ENCODE results near the gene DYRK3. TPM values are rescaled to one million over a fixed set of nuclear protein-coding genes. Genes with fewer than 3 reads are reported as not detected.

DYRK3 gene
- total RNA-seq, 1 donor from 2014 or later: 14.8 TPM

DNA sequence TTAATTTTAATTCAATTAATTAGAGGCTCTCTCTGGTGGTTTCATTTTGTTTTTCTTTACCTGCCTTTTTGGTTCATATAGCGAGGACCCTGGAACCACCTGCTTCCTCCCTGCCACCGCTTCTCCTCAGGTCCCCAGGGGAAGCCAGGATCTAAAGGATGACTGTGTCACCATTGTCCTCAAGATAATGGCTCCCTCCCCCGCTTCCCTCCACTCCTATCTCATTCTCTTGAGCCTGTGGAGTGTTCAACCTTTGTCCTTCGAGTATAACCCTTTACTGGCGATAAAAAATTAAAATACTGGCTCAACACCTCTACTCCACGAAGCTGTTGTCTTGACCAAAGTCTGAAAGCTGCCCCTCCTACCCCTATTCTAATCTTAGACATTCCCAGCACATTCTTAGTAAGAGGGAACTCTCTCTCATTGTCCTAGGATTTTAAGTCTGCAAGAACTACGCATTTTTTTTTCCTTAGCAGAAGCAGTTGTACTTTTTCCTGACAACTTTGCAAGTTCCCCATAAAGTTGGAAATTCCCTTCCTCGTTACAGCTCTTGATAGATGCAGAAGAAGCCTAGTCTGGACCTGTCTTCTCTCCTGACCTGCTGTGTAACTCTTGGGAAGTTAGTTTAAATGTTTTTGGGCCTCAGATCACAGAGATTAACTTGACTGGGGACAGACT lies 36.8 kb downstream of the DYRK3 start:
- no peaks in the 10 kb centered on the region for H3K36me3 ChIP-seq (ENCODE audit: control insufficient read depth, insufficient read depth, low read length)
- no peak overlapping the region for H3K4me3 ChIP-seq (ENCODE audit: low read depth, low read length)
- TF ChIP-seq, protein P1, sequence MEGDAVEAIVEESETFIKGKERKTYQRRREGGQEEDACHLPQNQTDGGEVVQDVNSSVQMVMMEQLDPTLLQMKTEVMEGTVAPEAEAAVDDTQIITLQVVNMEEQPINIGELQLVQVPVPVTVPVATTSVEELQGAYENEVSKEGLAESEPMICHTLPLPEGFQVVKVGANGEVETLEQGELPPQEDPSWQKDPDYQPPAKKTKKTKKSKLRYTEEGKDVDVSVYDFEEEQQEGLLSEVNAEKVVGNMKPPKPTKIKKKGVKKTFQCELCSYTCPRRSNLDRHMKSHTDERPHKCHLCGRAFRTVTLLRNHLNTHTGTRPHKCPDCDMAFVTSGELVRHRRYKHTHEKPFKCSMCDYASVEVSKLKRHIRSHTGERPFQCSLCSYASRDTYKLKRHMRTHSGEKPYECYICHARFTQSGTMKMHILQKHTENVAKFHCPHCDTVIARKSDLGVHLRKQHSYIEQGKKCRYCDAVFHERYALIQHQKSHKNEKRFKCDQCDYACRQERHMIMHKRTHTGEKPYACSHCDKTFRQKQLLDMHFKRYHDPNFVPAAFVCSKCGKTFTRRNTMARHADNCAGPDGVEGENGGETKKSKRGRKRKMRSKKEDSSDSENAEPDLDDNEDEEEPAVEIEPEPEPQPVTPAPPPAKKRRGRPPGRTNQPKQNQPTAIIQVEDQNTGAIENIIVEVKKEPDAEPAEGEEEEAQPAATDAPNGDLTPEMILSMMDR (IDR thresholded peaks at IDR 0.05; ENCODE audit: insufficient read depth, low read length, poor library complexity, severe bottlenecking): no peak
- no peaks in the 10 kb centered on the region for H3K27me3 ChIP-seq (ENCODE audit: control insufficient read depth, insufficient read depth, low read length)
- no peak for DNase-seq (ENCODE audit: low read depth)

DNA sequence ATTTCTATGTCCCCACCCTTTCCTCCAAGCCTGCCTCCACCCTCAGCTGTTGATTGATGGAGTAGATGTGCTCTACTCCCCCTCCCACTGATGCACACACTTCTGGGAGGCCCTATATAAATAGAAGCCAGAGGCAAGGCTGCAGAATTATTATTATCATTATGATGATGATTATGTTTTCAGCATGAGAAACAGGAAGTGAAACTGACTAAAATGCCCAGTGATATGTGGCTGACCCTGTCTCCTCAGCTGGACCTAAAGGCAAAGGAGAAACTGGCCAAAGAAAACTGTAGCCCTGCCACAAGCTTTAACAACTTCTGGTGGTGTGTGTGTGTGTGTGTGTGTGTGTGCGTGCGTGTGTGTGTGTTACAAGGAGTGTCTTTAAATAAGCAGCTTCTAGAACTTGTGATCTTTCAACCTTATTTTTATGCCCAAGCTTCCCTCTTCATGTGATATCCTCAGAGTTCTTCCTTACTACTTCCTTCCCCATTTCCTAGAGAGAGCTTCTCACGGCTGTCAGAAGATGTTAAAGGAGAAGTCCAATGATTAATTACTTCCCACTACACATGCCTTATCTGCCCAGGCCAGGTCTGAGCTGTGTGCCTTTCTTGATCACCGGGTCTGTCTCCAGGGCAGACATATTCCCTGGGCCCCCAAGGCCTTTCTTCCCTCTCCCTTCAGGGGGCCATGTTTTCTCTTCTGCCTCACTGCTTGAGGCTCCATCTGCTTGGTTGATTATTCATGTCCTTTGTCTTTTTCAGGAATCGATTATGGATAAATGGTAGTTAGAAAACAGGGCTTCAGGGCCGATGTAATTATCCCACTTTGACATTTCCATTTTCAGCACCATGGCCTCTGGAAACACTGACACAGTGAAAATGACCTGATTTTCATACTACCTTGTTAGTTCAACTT lies 37.8 kb downstream of the DYRK3 start:
- no peak for DNase-seq (ENCODE audit: low read depth)
- TF ChIP-seq, protein P1 (IDR thresholded peaks at IDR 0.05; ENCODE audit: insufficient read depth, low read length, poor library complexity, severe bottlenecking): no peak
- no peak overlapping the region for H3K4me3 ChIP-seq (ENCODE audit: low read depth, low read length)
- H3K27me3 ChIP-seq (ENCODE audit: control insufficient read depth, insufficient read depth, low read length): no peaks in the 10 kb centered on the region
- no peaks in the 10 kb centered on the region for H3K36me3 ChIP-seq (ENCODE audit: control insufficient read depth, insufficient read depth, low read length)

GRCh38 chr1:206674236-206674635 lies 38.9 kb downstream of the DYRK3 start:
- TF ChIP-seq, protein P1 (IDR thresholded peaks at IDR 0.05; ENCODE audit: insufficient read depth, low read length, poor library complexity, severe bottlenecking): no peak
- H3K4me3 ChIP-seq (ENCODE audit: low read depth, low read length): no peak overlapping the region
- DNase-seq (ENCODE audit: low read depth): no peak
- H3K27me3 ChIP-seq (ENCODE audit: control insufficient read depth, insufficient read depth, low read length): no peaks in the 10 kb centered on the region
- no peaks in the 10 kb centered on the region for H3K36me3 ChIP-seq (ENCODE audit: control insufficient read depth, insufficient read depth, low read length)

GRCh38 chr1:206674745-206675175 lies 39.4 kb downstream of the DYRK3 start:
- Histone ChIP-seq H3K27me3 (ENCODE audit: control insufficient read depth, insufficient read depth, low read length) (no peaks in the 10 kb centered on the region), H3K36me3 (ENCODE audit: control insufficient read depth, insufficient read depth, low read length) (no peaks in the 10 kb centered on the region), H3K4me3 (ENCODE audit: low read depth, low read length) (no peak overlapping the region)
- TF ChIP-seq, protein P1 (IDR thresholded peaks at IDR 0.05; ENCODE audit: insufficient read depth, low read length, poor library complexity, severe bottlenecking): no peak
- DNase-seq (ENCODE audit: low read depth): peak; percentile 84

GRCh38 chr1:206676499-206676898 lies 41.2 kb downstream of the DYRK3 start:
- no peak for DNase-seq (ENCODE audit: low read depth)
- TF ChIP-seq, protein P1 (IDR thresholded peaks at IDR 0.05; ENCODE audit: insufficient read depth, low read length, poor library complexity, severe bottlenecking): no peak

More at GRCh38 chr1:206676499-206676898, 41.2 kb downstream of the DYRK3 start:
- no peak overlapping the region for H3K4me3 ChIP-seq (ENCODE audit: low read depth, low read length)
- H3K27me3 ChIP-seq (ENCODE audit: control insufficient read depth, insufficient read depth, low read length): no peaks in the 10 kb centered on the region
- H3K36me3 ChIP-seq (ENCODE audit: control insufficient read depth, insufficient read depth, low read length): no peaks in the 10 kb centered on the region
